ENCODE data around the gene LRRC26. TPM values are rescaled to one million over a fixed set of nuclear protein-coding genes. Genes with fewer than 3 reads are reported as not detected.

LRRC26 gene
- total and polyA plus RNA-seq, 2 of the 13 experiments (the other 11 are each of a cell fraction or from before 2014, with no cell fraction given), result not detected

GRCh38 chr9:137159105-137160053, 10.5 kb downstream of the LRRC26 start:
- no peak for DNase-seq (ENCODE audit: low spot score)
- no peaks in the 10 kb centered on the region for H3K9me3 ChIP-seq (ENCODE audit: low read length)
- no peak for ATAC-seq
- CTCF ChIA-PET (ENCODE audit: low intra/inter-chr PET ratio, low total read pairs), result no interaction called here
- intact Hi-C loops (cut with micrococcal nuclease; ENCODE audit: unreplicated experiment), result no loop called here
- H3K27me3 ChIP-seq (ENCODE audit: control insufficient read depth in 1 of 2, insufficient read depth in 2 of 2, low read length in 2 of 2), result peaks cover 13 to 74% of the 10 kb centered on the region in 2 experiments; a peak in 4 of 5 replicates
- no peak overlapping the region for H3K27ac ChIP-seq (ENCODE audit: extremely low read length, insufficient read depth, low read length)
- 10% methylated on average over 14 of the region's 14 CpGs for whole genome bisulfite sequencing (ENCODE audit: low lambda C conversion rate)
- TF ChIP-seq ZNF556 (CRISPR knock-in tag; IDR thresholded peaks at IDR 0.05; ENCODE audit: borderline replicate concordance), result no peak
- TF ChIP-seq SETDB1 (CRISPR knock-in tag; IDR thresholded peaks at IDR 0.05; ENCODE audit: borderline replicate concordance), result no peak
- TF ChIP-seq CREB1 (IDR thresholded peaks at IDR 0.05), result no peak
- TF ChIP-seq CREB1 (CRISPR knock-in tag; IDR thresholded peaks at IDR 0.05), result no peak
- TF ChIP-seq ATM (IDR thresholded peaks at IDR 0.05; ENCODE audit: borderline replicate concordance), result no peak
- TF ChIP-seq CHCHD3 (CRISPR knock-in tag; IDR thresholded peaks at IDR 0.05), result no peak
- TF ChIP-seq ESRRA (CRISPR knock-in tag; IDR thresholded peaks at IDR 0.05; ENCODE audit: low read depth), result no peak
- TF ChIP-seq HDAC2 (CRISPR knock-in tag; IDR thresholded peaks at IDR 0.05), result no peak
- no peak for TF ChIP-seq KAT7 (CRISPR knock-in tag; IDR thresholded peaks at IDR 0.05; ENCODE audit: borderline replicate concordance)
- no peak for TF ChIP-seq ZSCAN31 (CRISPR knock-in tag; IDR thresholded peaks at IDR 0.05; ENCODE audit: low read depth)
- no peak for TF ChIP-seq SNAPC4 (CRISPR knock-in tag; IDR thresholded peaks at IDR 0.05)
- no peak for TF ChIP-seq ARHGAP35 (CRISPR knock-in tag; IDR thresholded peaks at IDR 0.05; ENCODE audit: borderline replicate concordance)
- no peak for TF ChIP-seq HOXA9 (CRISPR knock-in tag; IDR thresholded peaks at IDR 0.05; ENCODE audit: borderline replicate concordance)
- TF ChIP-seq ZBTB42 (CRISPR knock-in tag; IDR thresholded peaks at IDR 0.05), result no peak
- no peak for TF ChIP-seq ZNF747 (CRISPR knock-in tag; IDR thresholded peaks at IDR 0.05; ENCODE audit: borderline replicate concordance)
- TF ChIP-seq CCDC6 (CRISPR knock-in tag; IDR thresholded peaks at IDR 0.05), result no peak
- no peak for TF ChIP-seq ZNF629 (CRISPR knock-in tag; conservative IDR thresholded peaks at IDR 0.05)
- no peak for TF ChIP-seq KAT8 (CRISPR knock-in tag; IDR thresholded peaks at IDR 0.05)
- TF ChIP-seq ZNF264 (CRISPR knock-in tag; IDR thresholded peaks at IDR 0.05), result no peak
- no peak for TF ChIP-seq ZNF672 (CRISPR knock-in tag; IDR thresholded peaks at IDR 0.05)
- BruUV-seq (replicated peaks), result no TSS peak
- no peak overlapping the region for H3K4me3 ChIP-seq (replicated peaks in 1 of 3; ENCODE audit: insufficient read depth in 1 of 3, low read depth in 2 of 3, low read length in 3 of 3)
- no peak overlapping the region for H2AFZ ChIP-seq (ENCODE audit: low read length)
- no peaks in the 10 kb centered on the region for H3K79me2 ChIP-seq (ENCODE audit: insufficient read depth, low read length)
- no peak overlapping the region for H3K9ac ChIP-seq (ENCODE audit: insufficient read depth, low read depth, low read length)
- H3K4me2 ChIP-seq (ENCODE audit: low read depth, low read length), result no peak overlapping the region
- POLR2A ChIA-PET, result no interaction called here
- in situ Hi-C loops (cut with HindIII; ENCODE audit: extremely low pct_ligation_motif_present, low pct_unique_long_range_greater_than_20kb), result no loop called here
- no peaks in the 10 kb centered on the region for H3K4me1 ChIP-seq (ENCODE audit: insufficient read depth, low read length)
- H3K36me3 ChIP-seq (replicated peaks in 1 of 2; ENCODE audit: control insufficient read depth in 1 of 2, insufficient read depth in 2 of 2, low read length in 2 of 2), result no peaks in the 10 kb centered on the region
- FAIRE-seq, result no peak
- no peaks in the 10 kb centered on the region for H4K20me1 ChIP-seq (ENCODE audit: insufficient read depth, low read length)

All from HepG2 (cell line).